Activated CD4-positive, alpha-beta T cell treated with anti-CD3 and anti-CD28 coated beads, Interleukin-2, amount 50 U/mL, for 16 hours (primary cell): ENCODE measurements around the gene PHF21A.
"Not testable (repeated sequence)": the region's sequence is repeated elsewhere in the genome, so short reads cannot be mapped to it uniquely, and the experiment has no call there.

Experiments used
- DNase-seq: peaks from one replicate; pipeline ENCODE4 v3.0.0-alpha.2; 2020

PHF21A gene

DNA sequence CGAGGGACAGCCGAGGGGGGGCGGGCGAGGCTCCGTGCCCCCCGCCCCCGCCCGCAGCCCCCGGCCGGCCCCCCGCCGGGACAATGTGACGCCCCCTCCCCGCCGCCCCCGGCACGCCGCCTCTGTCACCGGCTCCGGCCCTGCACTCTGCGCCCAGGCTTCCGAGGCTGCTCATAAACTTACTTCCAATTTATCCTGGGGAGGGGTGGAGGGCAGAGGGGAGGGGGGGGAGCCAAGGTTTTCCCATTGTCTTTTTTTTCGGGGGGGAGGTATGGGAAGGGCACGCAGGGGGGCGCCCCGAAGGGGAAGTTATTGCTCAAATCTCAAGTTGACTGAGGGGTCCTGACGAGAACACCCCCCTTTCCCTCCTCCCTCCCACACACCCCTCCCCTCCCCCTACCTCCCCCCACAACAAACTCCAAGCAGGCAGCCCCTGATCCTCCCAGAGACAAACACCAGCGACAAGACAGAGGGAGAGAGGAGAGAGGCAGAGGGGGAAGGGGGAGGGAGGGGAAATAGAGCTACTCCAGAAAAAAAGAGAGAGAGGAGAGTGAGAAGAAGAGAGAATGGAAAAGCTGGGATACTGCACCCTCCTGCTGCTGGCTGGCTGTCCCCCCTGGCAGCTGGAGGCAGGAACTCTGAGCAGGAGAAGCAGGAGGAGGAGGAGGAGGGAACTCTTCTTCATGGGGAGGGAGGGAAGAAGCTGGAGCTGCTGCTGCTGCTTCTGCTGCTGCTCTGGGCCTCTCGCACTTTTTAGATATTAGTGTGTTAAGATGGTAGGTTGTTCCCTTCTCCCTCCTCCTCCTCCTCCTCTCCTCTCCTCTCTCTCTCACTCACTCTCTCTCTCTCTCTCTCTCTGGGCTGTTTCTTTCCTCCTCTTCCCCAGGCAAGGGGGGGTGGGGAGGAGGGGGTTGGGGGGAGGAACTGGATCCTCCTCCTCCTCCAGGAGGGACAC lies 631 bp downstream of the PHF21A start:
- DNase-seq = no peak

DNA sequence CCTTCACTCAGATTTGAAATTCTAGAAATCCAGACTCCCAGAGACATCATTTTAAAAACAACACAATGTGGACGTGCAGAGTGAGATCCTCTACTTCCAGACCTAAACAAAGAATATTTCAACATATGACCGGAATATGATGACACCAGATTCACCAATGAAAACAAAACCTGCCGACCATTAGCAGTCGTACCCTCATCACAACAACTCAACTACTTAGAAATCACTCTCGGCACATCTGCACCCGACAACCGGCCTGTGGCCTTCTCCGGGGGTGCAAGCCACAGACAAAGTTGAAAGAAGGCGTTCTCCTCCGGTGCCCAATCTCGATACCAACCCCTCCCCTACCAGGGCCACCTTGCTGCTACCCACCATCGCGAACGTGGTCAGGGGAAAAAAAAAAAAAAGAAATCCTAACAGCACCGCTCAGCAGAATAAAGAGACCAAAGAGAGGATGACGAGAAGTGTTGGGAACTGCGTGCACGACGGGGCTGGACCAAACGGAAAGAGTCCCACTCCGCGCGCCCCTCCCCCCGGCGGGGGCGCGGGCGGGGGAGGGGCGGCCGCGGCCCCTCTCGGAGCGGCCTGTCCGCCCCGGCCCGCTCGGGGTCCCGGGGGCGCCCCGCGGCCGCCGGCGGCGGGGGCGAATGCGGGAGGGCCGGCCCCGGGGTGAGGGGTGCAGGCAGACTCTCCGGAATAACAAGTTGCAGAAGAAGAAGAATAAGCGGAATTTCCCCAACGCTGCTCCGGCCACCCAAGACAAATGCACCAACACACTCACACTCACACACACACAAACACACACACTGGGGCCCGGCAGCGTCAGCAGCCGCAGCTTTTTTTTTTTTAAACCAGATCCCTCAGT lies 1.7 kb downstream of the PHF21A start:
- peak; percentile 68 for DNase-seq

GRCh38 chr11:46118702-46119351 lies 2.4 kb downstream of the PHF21A start:
- no peak for DNase-seq

- DNase-seq = no peak
Observed at GRCh38 chr11:46117842-46118241, 3.4 kb downstream of the PHF21A start.

GRCh38 chr11:46116712-46117037 lies 4.6 kb downstream of the PHF21A start:
- DNase-seq = not testable (repeated sequence)

- no peak for DNase-seq
Observed at GRCh38 chr11:46116007-46116711, 5.1 kb downstream of the PHF21A start.

DNA sequence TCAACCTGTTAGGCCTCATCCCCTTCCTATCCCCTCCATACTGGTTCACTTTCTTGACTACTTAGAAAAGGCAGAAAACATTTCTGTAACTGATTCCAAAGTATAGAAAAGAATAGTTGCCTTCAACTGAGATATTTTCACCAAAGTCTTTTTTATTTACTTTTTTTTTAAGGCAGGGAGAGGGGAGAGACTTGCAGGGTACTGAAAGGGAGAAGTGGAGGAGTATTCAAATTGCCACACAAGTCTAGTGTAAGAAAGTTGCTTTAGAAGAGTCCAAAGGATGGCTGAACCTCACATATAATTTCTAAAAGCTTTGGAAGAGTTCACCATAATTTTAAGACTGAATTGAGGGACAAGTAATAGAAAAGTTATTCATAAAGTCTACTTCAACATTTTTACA lies 6.3 kb downstream of the PHF21A start:
- DNase-seq = no peak

DNA sequence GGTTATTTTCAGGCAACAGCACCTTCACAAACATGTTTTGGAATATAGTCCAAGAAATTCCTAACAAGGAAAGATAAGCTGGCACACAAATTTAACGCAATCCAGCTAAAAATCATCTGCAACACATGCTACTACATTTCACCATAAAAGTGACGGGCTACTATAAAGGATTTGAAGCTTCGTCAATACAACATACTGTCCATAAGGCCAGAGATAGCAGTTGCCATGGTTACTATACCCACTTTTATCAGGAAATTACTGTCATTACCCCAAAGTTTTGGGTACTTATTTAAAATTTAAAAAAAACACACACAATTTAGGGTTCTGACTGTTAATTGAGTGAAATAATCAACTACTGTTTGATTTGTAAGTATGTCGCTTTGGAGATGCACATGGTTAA lies 6.9 kb downstream of the PHF21A start:
- no peak for DNase-seq

DNA sequence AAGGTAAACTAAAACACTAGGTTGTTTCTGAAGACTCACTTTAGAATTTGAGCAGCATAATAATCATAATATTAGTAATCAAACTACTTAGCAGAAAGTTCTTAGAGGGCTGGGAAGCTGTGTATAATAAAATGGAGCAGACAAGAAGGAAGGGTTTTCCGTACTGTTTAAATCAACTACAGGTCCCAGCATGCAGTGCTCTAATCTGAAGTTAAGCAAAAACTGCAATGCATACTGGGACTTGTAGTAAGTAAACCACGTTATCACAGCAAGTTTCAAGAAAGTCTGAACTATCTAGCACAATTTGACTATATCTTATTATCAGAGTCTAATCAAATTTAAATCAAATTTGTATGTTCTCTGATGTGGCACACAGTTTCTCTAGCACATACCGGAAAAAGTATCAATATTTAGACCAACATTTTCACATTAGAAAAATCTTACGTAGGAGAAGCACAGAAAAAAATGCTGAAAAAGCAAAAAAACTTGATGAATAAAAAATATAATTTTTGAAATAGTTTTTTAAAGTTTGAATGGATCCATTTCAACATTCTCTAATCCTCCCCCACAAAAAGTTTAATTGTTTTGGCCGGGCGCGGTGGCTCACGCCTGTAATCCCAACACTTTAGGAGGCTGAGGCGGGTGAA lies 8.2 kb downstream of the PHF21A start:
- peak; percentile 72 for DNase-seq

DNA sequence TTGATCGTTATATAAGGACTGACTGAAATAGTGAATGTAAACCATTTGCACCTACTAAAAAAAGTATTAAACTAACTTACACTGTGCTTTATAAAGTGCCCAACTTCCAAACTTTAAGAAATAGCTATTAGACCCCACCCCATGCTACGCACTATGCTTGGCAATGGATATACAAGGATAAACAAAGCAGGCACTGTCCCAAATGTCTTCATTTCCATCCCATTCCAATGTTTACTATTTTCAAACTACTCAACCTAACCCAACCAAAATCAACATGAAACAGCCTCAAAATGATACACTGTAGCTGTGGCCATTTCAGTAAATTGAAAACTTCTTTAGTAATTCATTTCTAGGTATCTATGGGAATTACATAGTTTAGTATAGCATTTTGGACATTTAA lies 12.5 kb downstream of the PHF21A start:
- no peak for DNase-seq

GRCh38 chr11:46107780-46108179 lies 13.5 kb downstream of the PHF21A start:
- no peak for DNase-seq

GRCh38 chr11:46107408-46107718 lies 13.9 kb downstream of the PHF21A start:
- DNase-seq = no peak

- no peak for DNase-seq
Observed at GRCh38 chr11:46106530-46107407, 14.5 kb downstream of the PHF21A start.

- DNase-seq = no peak
Observed at GRCh38 chr11:46105926-46106325, 15.3 kb downstream of the PHF21A start.

- DNase-seq = no peak
Observed at GRCh38 chr11:46105134-46105628, 16.1 kb downstream of the PHF21A start.

DNA sequence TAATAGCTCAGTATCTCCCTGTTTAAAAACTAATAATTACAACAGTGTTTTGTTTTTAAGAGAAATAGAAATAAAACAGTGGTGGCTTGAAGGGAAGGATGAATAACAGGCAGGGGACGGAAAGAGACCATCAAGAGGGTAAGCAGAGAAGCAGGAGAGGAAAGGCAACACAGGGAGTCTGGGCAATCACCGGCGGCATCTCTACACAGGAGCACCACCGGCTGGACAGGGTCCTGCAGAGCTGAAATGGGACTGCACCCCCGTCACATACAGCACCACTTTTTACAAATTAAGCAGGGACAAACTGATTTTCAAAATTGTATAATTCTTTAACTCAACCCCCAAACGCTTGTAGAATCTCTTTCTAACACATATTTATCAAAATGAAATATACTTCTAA lies 18.4 kb downstream of the PHF21A start:
- DNase-seq = no peak

DNA sequence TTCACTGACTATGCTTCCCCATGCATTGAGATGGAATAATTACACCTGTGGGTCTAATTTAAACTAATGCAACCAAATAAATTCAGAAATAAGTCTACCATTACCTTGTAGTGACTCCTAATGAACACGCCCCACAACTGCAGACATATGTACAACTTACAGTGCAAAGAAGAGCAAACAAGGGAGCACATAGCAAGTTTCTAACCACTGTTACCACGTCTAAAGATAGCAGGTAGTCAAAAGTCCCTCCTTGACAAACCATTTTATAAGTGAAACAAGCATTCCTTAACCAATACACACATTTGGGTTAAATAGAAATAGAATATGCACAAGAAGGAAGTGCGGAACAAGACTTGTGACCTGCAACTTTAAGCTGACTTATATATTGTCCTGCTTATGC lies 20.6 kb downstream of the PHF21A start:
- DNase-seq = no peak

- DNase-seq = no peak
Observed at GRCh38 chr11:46099963-46100316, 21.3 kb downstream of the PHF21A start.

DNA sequence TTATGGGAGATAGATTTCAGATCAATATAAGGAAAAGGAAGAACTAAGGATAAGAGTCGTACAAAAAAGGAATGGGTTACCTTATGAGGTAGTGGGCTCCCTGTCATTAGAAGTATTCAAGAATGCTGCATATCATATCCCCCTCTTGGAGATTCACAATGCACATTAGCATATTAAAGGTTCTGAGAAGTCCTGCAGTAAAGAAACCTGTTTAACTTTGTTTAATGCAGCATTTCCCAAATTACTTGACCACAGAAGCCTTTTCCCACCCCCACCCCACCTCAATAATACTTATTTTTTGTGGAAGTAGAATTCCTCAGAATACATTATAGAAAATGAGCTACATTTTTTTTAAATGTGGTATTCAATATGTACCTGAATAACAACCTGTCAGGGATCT lies 30.9 kb downstream of the PHF21A start:
- no peak for DNase-seq

DNA sequence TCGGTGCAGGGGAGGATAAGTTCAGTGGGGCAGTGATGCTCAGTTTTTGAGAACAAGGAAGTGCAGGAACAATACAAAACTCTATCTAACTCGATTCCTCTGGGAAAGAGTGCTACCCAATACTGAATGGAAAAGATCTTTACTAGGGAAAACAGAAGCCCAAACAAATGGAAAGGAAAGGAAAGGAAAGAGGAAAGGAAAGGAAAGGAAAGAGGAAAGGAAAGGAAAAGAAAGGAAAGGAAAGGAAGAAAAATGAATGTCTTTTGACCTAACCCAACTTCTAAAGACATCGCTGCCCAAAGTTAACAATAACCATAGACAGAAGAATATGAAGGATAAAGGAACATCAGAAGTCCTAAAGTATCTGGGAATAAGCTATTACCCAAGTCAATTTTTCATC lies 41.6 kb downstream of the PHF21A start:
- DNase-seq = no peak

DNA sequence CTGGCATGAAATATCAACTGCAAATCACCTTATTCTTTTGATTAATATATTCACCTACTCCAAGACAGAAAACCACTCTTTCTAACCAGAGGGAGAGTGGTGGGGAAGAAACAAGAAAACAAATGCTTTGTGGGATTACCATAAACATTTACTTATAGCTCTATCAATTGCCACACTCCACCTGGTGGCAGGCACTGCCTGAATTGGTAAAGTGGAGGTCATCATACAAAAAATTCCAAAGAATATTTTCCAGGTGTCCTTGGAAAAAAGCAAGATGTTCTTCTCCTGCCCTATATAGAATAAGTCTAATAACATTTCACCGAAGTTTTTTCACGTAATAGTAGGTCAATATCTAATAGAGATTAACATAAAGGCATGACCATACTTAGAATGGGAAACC lies 45.3 kb downstream of the PHF21A start:
- no peak for DNase-seq
